Measurements from ENCODE around the gene CAPN13. TPM values are rescaled to one million over a fixed set of nuclear protein-coding genes. Genes with fewer than 3 reads are reported as not detected.

Gene CAPN13
- total RNA-seq, 1 donor from 2014 or later, result 19.2 TPM

GRCh38 chr2:30803281-30803680, 4.0 kb downstream of the CAPN13 start:
- no peak overlapping the region for H3K4me3 ChIP-seq
- no peak overlapping the region for H3K27ac ChIP-seq
- no peak for TF ChIP-seq CTCF (IDR thresholded peaks at IDR 0.05)
- peaks cover 5% of the 10 kb centered on the region for H3K4me1 ChIP-seq
- intact Hi-C loops (cut with DNase I), result no loop called here
- DNase-seq (no peak), ATAC-seq (no peak)
- H3K9me3 ChIP-seq, result no peaks in the 10 kb centered on the region
- H3K36me3 ChIP-seq, result no peaks in the 10 kb centered on the region
- no peaks in the 10 kb centered on the region for H3K27me3 ChIP-seq

- Histone ChIP-seq H3K27ac (no peak overlapping the region), H3K9me3 (no peaks in the 10 kb centered on the region), H3K27me3 (no peaks in the 10 kb centered on the region), H3K4me3 (no peak overlapping the region), H3K4me1 (peaks cover 5% of the 10 kb centered on the region), H3K36me3 (no peaks in the 10 kb centered on the region)
- ATAC-seq (no peak), DNase-seq (no peak)
- TF ChIP-seq CTCF (IDR thresholded peaks at IDR 0.05), result no peak
- intact Hi-C loops (cut with DNase I), result no loop called here
These were observed 4.6 kb downstream of the CAPN13 start for GRCh38 chr2:30802611-30803010.

GRCh38 chr2:30801821-30802455, 5.3 kb downstream of the CAPN13 start:
- Histone ChIP-seq H3K4me1 (peaks cover 5% of the 10 kb centered on the region), H3K27ac (no peak overlapping the region), H3K9me3 (no peaks in the 10 kb centered on the region), H3K36me3 (no peaks in the 10 kb centered on the region), H3K4me3 (no peak overlapping the region), H3K27me3 (no peaks in the 10 kb centered on the region)
- intact Hi-C loops (cut with DNase I), result no loop called here
- no peak for ATAC-seq
- no peak for DNase-seq
- TF ChIP-seq CTCF (IDR thresholded peaks at IDR 0.05), result no peak

- no peak overlapping the region for H3K4me3 ChIP-seq
- no peak for ATAC-seq
These were observed 7.1 kb downstream of the CAPN13 start for GRCh38 chr2:30800159-30800558.

GRCh38 chr2:30799366-30799765, 7.9 kb downstream of the CAPN13 start:
- ATAC-seq, result no peak
- no peak overlapping the region for H3K4me3 ChIP-seq
- H3K4me1 ChIP-seq, result peaks cover 5% of the 10 kb centered on the region
- no peak for TF ChIP-seq CTCF (IDR thresholded peaks at IDR 0.05)
- DNase-seq, result no peak
- H3K27me3 ChIP-seq, result no peaks in the 10 kb centered on the region
- H3K36me3 ChIP-seq, result no peaks in the 10 kb centered on the region
- H3K27ac ChIP-seq, result no peak overlapping the region
- intact Hi-C loops (cut with DNase I), result no loop called here
- no peaks in the 10 kb centered on the region for H3K9me3 ChIP-seq

More at GRCh38 chr2:30800159-30800558, 7.1 kb downstream of the CAPN13 start:
- Histone ChIP-seq H3K27ac (no peak overlapping the region), H3K36me3 (no peaks in the 10 kb centered on the region), H3K4me1 (peaks cover 5% of the 10 kb centered on the region), H3K9me3 (no peaks in the 10 kb centered on the region), H3K27me3 (no peaks in the 10 kb centered on the region)
- intact Hi-C loops (cut with DNase I), result no loop called here
- DNase-seq, result no peak
- TF ChIP-seq CTCF (IDR thresholded peaks at IDR 0.05), result no peak

GRCh38 chr2:30798536-30798991, 8.7 kb downstream of the CAPN13 start:
- H3K27ac ChIP-seq, result no peak overlapping the region

More at GRCh38 chr2:30798536-30798991, 8.7 kb downstream of the CAPN13 start:
- no peak for TF ChIP-seq CTCF (IDR thresholded peaks at IDR 0.05)
- no peaks in the 10 kb centered on the region for H3K9me3 ChIP-seq
- no peak for ATAC-seq
- H3K27me3 ChIP-seq, result no peaks in the 10 kb centered on the region
- peaks cover 2% of the 10 kb centered on the region for H3K4me1 ChIP-seq
- intact Hi-C loops (cut with DNase I), result no loop called here
- no peak for DNase-seq
- H3K36me3 ChIP-seq, result no peaks in the 10 kb centered on the region
- H3K4me3 ChIP-seq, result no peak overlapping the region

Measured in upper lobe of right lung (tissue), 1 donor.